Inferior parietal cortex (tissue), 1 donor: ENCODE results near the gene SEMA3F.

ENCODE experiments used
- DNase-seq: peaks from one replicate; pipeline ENCODE4 v3.0.0-alpha.2; 2016; ENCODE audit errors: extremely low spot score

Gene SEMA3F

GRCh38 chr3:50233176-50233575 is 78.1 kb downstream of the SEMA3F start:
- no peak for DNase-seq

GRCh38 chr3:50235716-50236483 is 80.8 kb downstream of the SEMA3F start, which contains the start of gene GNAI2:
GNAI2 (plus strand) TSS chr3:50236204; CDS start chr3:50236336, 132 bp downstream.
- DNase-seq, result peak; percentile 96

- DNase-seq, result no peak
Observed at GRCh38 chr3:50236484-50237132, 81.5 kb downstream of the SEMA3F start.

- DNase-seq, result no peak
Observed at GRCh38 chr3:50237133-50237651, 82.1 kb downstream of the SEMA3F start.

GRCh38 chr3:50237754-50238548 is 82.8 kb downstream of the SEMA3F start:
- no peak for DNase-seq

- DNase-seq, result no peak
Observed at GRCh38 chr3:50238549-50239026, 83.5 kb downstream of the SEMA3F start.
